GM12892 (cell line): ENCODE results near the gene DGKI.
"Not testable (repeated sequence)": the region's sequence is repeated elsewhere in the genome, so short reads cannot be mapped to it uniquely, and the experiment has no call there.

Source experiments
- DNase-seq: peaks from one replicate; pipeline ENCODE4 v3.0.0; 2011; ENCODE audit not compliant: insufficient read length
- FAIRE-seq: peaks from 2 replicates; lab custom pipeline; 2011; peaks lifted over from hg19 to GRCh38; lab: Jason Lieb, UNC
- POLR2A ChIP-seq: IDR thresholded peaks from 2 replicates; pipeline ENCODE4 v1.6.1; 2011; ENCODE audit warnings: low read depth, low read length, control low read depth
- POLR2AphosphoS5 ChIP-seq: IDR thresholded peaks from 2 replicates; pipeline ENCODE4 v1.6.1; 2011; ENCODE audit warnings: low read depth, low read length, control low read depth
- TAF1 ChIP-seq: IDR thresholded peaks from 2 replicates; pipeline ENCODE4 v1.6.1; 2011; ENCODE audit warnings: low read depth, mild to moderate bottlenecking, control low read depth, low read length, borderline replicate concordance

The DGKI gene

DNA sequence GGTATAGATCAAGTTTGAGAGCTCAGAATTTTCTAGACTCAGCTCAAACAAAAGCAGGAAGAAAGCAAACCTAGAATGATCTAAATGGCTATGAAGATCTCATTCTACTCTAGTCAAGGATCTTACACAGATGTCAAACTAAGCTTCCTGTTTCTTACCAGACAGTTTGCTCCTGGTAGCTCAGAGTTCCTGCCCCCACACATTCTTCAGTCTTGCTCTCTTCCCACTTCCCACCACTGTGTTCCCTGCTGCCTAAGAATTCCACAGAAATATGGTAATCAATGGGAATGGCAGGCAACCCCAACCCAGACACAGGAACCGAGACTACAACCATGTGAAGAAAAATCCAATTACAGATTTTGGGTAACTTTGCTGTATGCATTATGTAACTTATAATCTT is 369.8 kb downstream of the DGKI start:
- TF ChIP-seq POLR2A (no peak), POLR2AphosphoS5 (no peak), TAF1 (no peak)
- no peak for FAIRE-seq
- DNase-seq = no peak

DNA sequence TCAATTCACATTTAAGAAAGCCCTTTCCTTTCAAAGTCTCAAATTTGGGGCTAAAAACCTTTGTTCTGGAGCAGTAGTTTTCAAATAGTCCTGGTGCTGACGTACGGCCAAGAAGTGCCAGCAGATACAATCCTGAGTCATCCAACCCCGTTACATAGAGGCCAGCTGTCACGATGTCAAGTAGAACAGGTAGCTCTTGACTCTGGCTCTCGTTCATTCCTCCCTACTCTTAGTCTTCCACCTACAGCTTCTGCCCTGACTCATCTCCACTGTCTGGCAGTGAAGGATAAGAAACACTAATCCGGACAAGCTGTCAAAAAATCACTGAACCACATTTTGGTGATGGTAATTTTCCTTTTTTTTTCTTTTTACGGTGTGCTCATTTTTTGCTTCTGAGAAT is 370.8 kb downstream of the DGKI start:
- FAIRE-seq = no peak
- no peak for TF ChIP-seq POLR2A
- no peak for TF ChIP-seq TAF1
- TF ChIP-seq POLR2AphosphoS5 = no peak
- no peak for DNase-seq

DNA sequence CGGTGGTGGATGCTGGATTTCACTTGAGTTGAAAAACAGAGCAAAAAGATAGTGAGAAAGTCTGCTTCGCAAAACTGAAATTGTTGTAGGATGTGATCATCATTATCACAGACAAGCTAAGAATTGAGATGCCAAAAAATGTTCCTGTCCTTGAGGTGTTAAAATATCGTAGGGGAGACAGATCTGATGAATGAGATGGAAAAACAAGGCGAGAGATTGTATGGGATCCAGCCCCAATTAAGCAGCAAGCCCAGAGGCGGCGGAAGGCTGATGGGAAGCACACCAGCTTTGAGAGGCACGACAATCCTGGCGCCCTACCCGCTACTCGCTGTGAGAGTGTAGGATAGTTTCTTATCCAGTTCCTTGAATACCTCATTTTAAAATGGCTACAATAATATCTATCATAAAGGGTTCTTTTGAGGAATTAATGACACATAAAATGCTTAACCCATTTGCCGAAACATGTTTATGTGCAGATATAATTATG is 372.2 kb downstream of the DGKI start:
- no peak for FAIRE-seq
- no peak for DNase-seq
- TF ChIP-seq POLR2A (no peak), TAF1 (no peak), POLR2AphosphoS5 (no peak)

DNA sequence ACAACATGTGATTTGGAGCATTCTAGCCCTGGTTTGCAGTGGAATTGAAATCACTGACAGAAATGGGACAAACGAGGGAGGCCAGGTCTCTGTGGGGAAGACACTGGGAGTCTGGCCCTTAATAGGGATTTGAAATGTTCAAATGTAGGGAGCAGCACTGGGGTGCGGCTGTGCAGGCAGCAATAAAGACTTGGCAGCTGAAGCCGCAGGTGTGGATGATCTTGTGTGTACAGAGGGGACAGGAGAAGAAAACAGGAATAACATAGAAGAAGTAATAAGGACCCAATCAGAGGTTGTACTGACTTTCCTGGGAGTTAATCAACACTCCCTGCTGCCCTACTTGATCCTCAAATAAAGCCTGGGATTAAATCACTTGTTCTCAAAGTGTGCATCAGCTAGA is 375.6 kb downstream of the DGKI start:
- FAIRE-seq = no peak
- TF ChIP-seq TAF1 (no peak), POLR2AphosphoS5 (no peak), POLR2A (no peak)
- DNase-seq = no peak

DNA sequence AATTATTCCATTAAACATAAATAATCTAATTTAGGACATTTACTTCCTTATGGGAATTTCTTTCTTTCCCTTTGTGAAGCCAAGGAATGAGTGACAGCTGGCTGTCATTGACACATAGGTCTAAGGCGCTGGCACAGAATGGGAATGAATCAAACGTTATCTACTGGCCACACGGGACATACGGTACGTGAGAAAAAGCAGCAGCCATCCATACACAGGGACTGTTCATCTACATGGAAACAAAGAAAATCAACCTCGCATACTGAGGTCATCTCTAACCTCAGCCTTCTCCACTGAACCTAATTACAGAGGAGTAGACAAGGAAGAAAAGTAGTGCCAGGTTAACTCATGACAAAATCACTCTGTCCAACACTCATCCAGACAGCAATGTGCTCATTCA is 376.9 kb downstream of the DGKI start:
- TF ChIP-seq TAF1 (no peak), POLR2AphosphoS5 (no peak), POLR2A (no peak)
- FAIRE-seq = no peak
- DNase-seq = no peak

DNA sequence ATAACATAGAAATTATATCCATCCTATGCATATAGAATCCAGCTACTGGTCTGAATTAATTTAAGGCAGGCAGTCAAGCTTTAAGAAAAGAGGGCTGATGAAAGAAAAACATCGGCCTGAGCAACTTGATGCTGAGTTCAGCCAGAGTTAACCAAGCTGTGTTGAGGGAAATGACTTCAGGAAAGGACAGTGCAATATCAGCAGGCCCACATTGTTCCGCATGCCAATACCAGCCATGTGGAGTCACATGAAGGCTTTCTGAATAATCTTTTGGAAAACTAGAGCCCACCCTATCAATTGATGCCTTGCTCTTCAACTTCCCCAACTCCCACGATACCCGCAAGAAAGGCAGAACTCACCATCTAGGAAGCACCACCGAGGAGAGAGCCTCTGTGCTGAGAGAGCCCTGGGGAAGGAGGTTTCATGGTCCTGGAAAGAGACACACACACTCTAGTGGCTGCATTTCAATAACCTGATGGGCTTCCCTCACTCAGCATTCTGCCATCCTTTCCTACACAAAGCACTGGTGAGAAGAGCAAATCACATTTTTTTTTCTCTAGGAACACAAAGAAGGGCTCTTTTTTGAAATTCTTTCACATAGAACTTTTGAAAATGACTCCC is 377.5 kb downstream of the DGKI start:
- TF ChIP-seq POLR2A (no peak), TAF1 (no peak), POLR2AphosphoS5 (no peak)
- no peak for DNase-seq
- no peak for FAIRE-seq

DNA sequence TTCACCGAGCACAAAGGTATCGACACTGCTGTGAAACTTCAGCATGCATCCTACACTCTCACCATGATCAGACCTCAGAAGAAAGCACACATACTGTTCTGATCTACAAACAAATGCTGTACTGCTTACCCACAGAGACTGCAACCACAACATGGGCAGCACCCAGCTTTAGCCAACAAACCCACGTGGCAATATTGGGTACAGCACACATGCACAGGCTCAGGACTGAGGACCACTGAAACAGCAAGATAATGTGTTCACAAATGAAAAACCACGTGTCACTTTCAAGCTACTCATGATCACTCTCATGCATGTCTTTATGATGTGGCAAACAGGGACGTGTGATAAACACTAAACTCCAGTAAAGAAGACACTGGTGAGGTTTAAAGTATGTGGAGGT is 383.9 kb downstream of the DGKI start:
- TF ChIP-seq POLR2AphosphoS5 (no peak), POLR2A (no peak), TAF1 (no peak)
- no peak for FAIRE-seq
- DNase-seq = no peak

DNA sequence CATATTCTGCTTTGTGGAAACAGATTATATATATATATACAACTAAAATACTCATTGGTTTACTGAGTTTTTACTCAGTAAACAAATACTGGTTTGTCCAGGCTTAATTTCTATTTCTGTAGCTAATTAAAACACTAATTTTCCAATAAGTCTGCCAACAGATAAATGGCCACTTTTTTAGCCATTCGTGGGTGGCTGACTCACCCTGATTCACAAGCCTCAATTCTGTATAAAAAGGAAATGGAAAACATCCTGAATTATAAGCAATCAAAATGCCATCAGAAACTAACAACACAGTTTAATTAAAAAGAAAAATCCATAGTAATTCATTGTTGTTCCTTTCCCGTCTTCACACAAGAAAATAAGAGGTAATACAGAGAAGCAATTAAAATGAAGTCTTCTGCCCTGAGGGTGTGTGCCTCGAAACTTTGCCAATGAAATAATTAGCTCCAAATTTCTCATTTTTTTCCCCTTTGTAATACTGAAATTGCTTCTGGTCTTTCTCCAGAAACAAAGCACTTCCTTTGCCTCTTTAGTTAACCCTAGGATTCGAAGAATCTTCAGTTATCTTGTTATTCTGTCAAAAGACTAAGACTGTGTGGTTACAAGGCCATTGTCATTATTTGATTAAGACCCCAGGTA is 384.6 kb downstream of the DGKI start:
- DNase-seq (no peak), FAIRE-seq (no peak)
- no peak for TF ChIP-seq POLR2A
- TF ChIP-seq TAF1 = no peak
- no peak for TF ChIP-seq POLR2AphosphoS5

DNA sequence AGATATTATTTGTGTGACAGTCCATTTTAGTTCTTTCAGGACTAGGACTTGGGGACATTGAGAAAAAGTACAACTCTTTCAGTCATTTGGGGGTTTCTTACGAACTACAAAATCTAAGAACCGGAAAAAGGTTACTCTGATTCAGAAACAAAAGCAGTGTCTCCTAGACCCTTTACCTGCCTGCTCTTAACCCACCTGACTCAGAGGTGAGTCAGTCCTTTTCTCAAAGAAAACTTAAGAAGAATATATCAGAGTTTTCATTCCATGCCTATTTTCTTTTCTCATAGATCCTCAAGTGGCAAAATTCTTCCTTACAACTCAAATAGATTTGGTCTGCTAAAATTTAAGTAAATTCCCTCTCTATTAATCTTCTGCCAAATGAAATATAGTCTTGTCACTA is 388.4 kb downstream of the DGKI start:
- no peak for FAIRE-seq
- no peak for TF ChIP-seq POLR2AphosphoS5
- no peak for TF ChIP-seq POLR2A
- TF ChIP-seq TAF1 = no peak

DNA sequence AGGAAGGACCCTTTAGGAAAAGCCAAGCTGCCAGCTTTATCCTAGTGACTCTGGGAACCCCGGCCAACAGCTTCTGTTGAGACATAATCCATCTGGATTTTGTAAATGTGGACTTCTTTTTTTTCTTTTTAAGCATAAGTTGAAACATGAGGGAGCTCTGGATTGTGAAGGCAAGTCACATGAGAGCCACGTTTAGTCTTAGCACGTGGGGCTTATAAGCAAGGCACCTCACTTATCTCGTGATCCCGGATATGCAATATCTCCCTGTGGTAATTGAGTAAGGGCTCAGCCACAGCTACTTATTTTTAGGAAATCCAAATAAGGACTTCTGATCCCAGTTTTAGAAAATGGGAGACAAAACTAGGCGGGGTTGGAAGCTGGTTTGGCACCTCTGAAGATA is 392.0 kb downstream of the DGKI start:
- no peak for FAIRE-seq
- TF ChIP-seq POLR2A = no peak
- no peak for DNase-seq

More for the DNA sequence above, 388.4 kb downstream of the DGKI start:
- DNase-seq = no peak

DNA sequence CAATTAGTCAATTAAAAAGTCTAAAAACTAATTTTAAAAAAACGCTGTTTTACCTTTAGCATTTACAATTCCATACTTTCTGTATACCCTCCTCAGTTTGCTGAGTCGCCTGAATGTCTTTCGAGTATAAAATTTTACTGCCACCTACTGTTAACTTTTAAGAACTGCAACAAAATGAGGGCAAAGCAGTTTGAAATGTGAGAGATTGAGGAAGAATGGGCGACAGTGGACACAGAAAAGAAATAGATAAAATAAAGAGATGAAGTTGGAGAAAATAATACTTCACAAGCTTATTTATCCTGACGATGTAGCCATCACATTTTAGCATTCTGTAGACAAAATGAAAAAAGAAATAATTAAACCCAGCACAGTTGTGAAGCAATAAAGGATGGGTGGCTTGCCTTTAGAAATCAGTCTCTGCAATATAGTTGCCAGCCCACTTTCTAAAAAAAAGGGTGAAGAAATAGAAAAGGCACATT is 392.5 kb downstream of the DGKI start:
- no peak for FAIRE-seq
- TF ChIP-seq TAF1 (no peak), POLR2AphosphoS5 (no peak), POLR2A (no peak)
- DNase-seq = no peak

DNA sequence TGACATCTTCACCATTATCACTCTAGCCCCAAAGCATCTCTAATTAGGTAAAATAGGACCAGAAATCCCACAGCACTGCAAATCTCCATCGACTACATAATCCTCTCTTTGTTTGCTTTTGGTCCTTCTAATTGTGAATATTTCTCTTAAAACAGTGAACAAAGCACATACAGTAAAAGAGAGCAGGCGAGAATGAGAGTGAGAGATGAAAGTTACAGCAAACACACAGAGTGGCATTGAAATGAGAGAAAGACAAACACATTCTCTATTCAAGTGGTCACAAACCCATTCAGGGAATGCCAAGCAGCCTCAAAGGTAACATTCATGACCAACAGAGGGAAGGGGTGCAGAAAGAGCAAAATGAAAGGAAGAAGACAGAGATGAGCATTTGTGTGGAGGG is 393.4 kb downstream of the DGKI start:
- no peak for FAIRE-seq
- TF ChIP-seq POLR2A (no peak), TAF1 (no peak), POLR2AphosphoS5 (no peak)
- DNase-seq = no peak

DNA sequence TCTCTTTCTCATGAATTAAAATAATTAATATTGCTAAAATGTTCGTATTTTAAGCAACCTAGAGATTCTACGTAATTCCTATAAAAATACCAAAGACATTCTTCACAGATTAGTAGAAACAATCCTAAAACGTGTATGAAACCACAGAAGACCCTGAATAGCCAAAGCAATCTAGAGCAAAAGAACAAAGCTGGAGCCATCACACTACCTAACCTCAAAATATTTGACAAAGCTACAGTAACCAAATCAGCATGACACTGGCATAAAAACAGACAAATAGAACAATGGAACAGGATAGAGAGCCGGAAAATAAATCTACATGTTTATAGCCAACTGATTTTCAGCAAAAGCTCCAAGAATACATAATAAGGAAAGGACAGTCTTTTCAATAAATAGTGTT is 397.8 kb downstream of the DGKI start:
- no peak for TF ChIP-seq TAF1
- no peak for TF ChIP-seq POLR2A
- no peak for TF ChIP-seq POLR2AphosphoS5
- no peak for FAIRE-seq

DNA sequence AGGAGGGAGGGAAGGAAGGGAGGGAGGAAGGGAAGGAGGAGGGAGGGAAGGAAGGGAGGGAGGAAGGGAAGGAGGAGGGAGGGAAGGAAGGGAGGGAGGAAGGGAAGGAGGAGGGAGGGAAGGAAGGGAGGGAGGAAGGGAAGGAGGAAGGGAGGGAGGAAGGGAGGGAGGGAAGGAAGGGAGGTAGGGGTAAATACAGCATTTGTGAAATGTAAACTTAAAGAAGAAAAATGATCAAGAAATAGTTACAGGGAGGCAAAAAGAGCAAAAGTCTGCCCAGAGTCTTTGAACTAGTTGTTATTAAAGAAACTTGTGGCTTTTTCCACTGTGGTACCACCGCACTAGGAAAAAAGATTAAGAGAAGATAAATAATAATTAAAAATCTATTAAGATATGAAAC is 398.2 kb downstream of the DGKI start:
- not testable (repeated sequence) for FAIRE-seq, DNase-seq

More for the DNA sequence above, 397.8 kb downstream of the DGKI start:
- no peak for DNase-seq
